H9 (cell line): ENCODE measurements around the gene PLCL1. TPM values are rescaled to one million over a fixed set of nuclear protein-coding genes. Genes with fewer than 3 reads are reported as not detected.

Experiments
- DNase-seq: peaks from one replicate; pipeline ENCODE4 v3.0.0-alpha.2; 2017
- H2AFZ ChIP-seq: one replicate; pipeline ENCODE4 v1.6.1; 2013; ENCODE audit warnings: mild to moderate bottlenecking, low read length, control low read depth, moderate library complexity
- H2AK5ac ChIP-seq: 2 replicates; pipeline ENCODE4 v1.6.1; 2013; ENCODE audit warnings: low read length, control low read depth, mixed read lengths; ENCODE audit not compliant: insufficient read length
- H2BK120ac ChIP-seq: one replicate; pipeline ENCODE4 v1.6.1; 2013; ENCODE audit warnings: low read depth, mild to moderate bottlenecking, low read length, control low read depth, inconsistent platforms; ENCODE audit not compliant: poor library complexity, severe bottlenecking
- H2BK12ac ChIP-seq: 2 replicates; pipeline ENCODE4 v1.6.1; 2013; ENCODE audit warnings: low read length, control low read depth, mixed read lengths, low read depth; ENCODE audit not compliant: insufficient read length
- H2BK15ac ChIP-seq: 2 replicates; pipeline ENCODE4 v1.6.1; 2013; ENCODE audit warnings: low read depth, low read length, control low read depth
- H2BK20ac ChIP-seq: one replicate; pipeline ENCODE4 v1.6.1; 2013; ENCODE audit warnings: low read depth, mild to moderate bottlenecking, low read length, control low read depth, inconsistent platforms; ENCODE audit not compliant: poor library complexity, severe bottlenecking
- H2BK5ac ChIP-seq: 2 replicates; pipeline ENCODE4 v1.6.1; 2013; ENCODE audit warnings: low read length, control low read depth, mixed read lengths; ENCODE audit not compliant: insufficient read length
- H3K14ac ChIP-seq: 2 replicates; pipeline ENCODE4 v1.6.1; 2013; ENCODE audit warnings: low read length, control low read depth; ENCODE audit not compliant: insufficient read depth
- H3K18ac ChIP-seq: 2 replicates; pipeline ENCODE4 v1.6.1; 2013; ENCODE audit warnings: low read depth, mild to moderate bottlenecking, mixed read lengths, low read length, control low read depth; ENCODE audit not compliant: insufficient read length
- H3K23ac ChIP-seq: 2 replicates; pipeline ENCODE4 v1.6.1; 2013; ENCODE audit warnings: low read length, control low read depth, mixed read lengths, low read depth; ENCODE audit not compliant: insufficient read length
- H3K23me2 ChIP-seq: 2 replicates; pipeline ENCODE4 v1.6.1; 2013; ENCODE audit warnings: low read depth, mild to moderate bottlenecking, mixed read lengths, low read length, control low read depth; ENCODE audit not compliant: insufficient read length, poor library complexity, severe bottlenecking
- H3K27ac ChIP-seq: 2 replicates; pipeline ENCODE4 v1.5.1; 2013; ENCODE audit warnings: low read length, control low read depth, mixed read lengths, low read depth; ENCODE audit not compliant: insufficient read length
- H3K27me3 ChIP-seq: 2 replicates; pipeline ENCODE4 v1.6.1; 2013; ENCODE audit warnings: low read length, control low read depth, inconsistent platforms; ENCODE audit not compliant: insufficient read depth
- H3K4ac ChIP-seq: 2 replicates; pipeline ENCODE4 v1.6.1; 2013; ENCODE audit warnings: low read depth, mild to moderate bottlenecking, control low read depth, inconsistent platforms, low read length, moderate library complexity
- H3K4me1 ChIP-seq: 2 replicates; pipeline ENCODE4 v1.6.1; 2013; ENCODE audit warnings: low read length, control low read depth, inconsistent platforms; ENCODE audit not compliant: insufficient read depth
- H3K4me2 ChIP-seq: 2 replicates; pipeline ENCODE4 v1.6.1; 2013; ENCODE audit warnings: low read length, control low read depth, mixed read lengths; ENCODE audit not compliant: insufficient read length, insufficient read depth
- H3K56ac ChIP-seq: 2 replicates; pipeline ENCODE4 v1.6.1; 2013; ENCODE audit warnings: low read depth, mild to moderate bottlenecking, mixed read lengths, low read length, control low read depth; ENCODE audit not compliant: insufficient read length
- H3K79me1 ChIP-seq: 2 replicates; pipeline ENCODE4 v1.6.1; 2013; ENCODE audit warnings: low read depth, mild to moderate bottlenecking, moderate library complexity, low read length, control low read depth, inconsistent platforms; ENCODE audit not compliant: insufficient read depth, poor library complexity, severe bottlenecking
- H3K79me2 ChIP-seq: 2 replicates; pipeline ENCODE4 v1.6.1; 2013; ENCODE audit warnings: low read length, control low read depth, inconsistent platforms; ENCODE audit not compliant: insufficient read depth
- H3K9ac ChIP-seq: 2 replicates; pipeline ENCODE4 v1.6.1; 2013; ENCODE audit warnings: low read length, control low read depth, mixed read lengths; ENCODE audit not compliant: insufficient read length; ENCODE audit errors: extremely low read depth
- H3K9me3 ChIP-seq: one replicate; pipeline ENCODE4 v1.6.1; 2013; ENCODE audit warnings: low read depth, low read length, inconsistent platforms; ENCODE audit not compliant: control insufficient read depth
- H3T11ph ChIP-seq: one replicate; pipeline ENCODE4 v1.6.1; 2013; ENCODE audit warnings: mild to moderate bottlenecking, low read length, control low read depth, inconsistent platforms
- H4K20me1 ChIP-seq: one replicate; pipeline ENCODE4 v1.6.1; 2013; ENCODE audit not compliant: control insufficient read depth, insufficient read length, insufficient read depth
- H4K5ac ChIP-seq: 2 replicates; pipeline ENCODE4 v1.6.1; 2013; ENCODE audit warnings: low read depth, mild to moderate bottlenecking, mixed read lengths, low read length, control low read depth; ENCODE audit not compliant: insufficient read length
- H4K8ac ChIP-seq: replicated peaks from 2 replicates; pipeline ENCODE4 v1.6.1; 2013; ENCODE audit warnings: low read length, control low read depth, mixed read lengths, low read depth; ENCODE audit not compliant: insufficient read length
- H4K91ac ChIP-seq: 2 replicates; pipeline ENCODE4 v1.6.1; 2013; ENCODE audit warnings: low read depth, mild to moderate bottlenecking, moderate library complexity, mixed read lengths, low read length, control low read depth; ENCODE audit not compliant: insufficient read length
- H3K27ac Mint-ChIP-seq, 3 experiments: 2 replicates in 2 of 3; 3 replicates in 1 of 3; pipeline ENCODE4 v1.8.0; 2020 to 2021; ENCODE audit warnings: mixed read lengths in 3 of 3, mild to moderate bottlenecking in 1 of 3, moderate library complexity in 1 of 3
- H3K27me3 Mint-ChIP-seq: 2 replicates; pipeline ENCODE4 v1.8.0; 2021; ENCODE audit warnings: low read depth, mild to moderate bottlenecking, moderate library complexity, mixed read lengths
- H3K36me3 Mint-ChIP-seq, 3 experiments: 2 replicates in 2 of 3; 3 replicates in 1 of 3; pipeline ENCODE4 v1.8.0; 2020 to 2021; ENCODE audit warnings: low read depth in 3 of 3, mixed read lengths in 3 of 3; ENCODE audit not compliant: insufficient read depth in 1 of 3
- H3K4me1 Mint-ChIP-seq, 2 experiments: 2 replicates each; pipeline ENCODE4 v1.8.0; 2020; ENCODE audit warnings: mixed read lengths in 2 of 2
- H3K4me3 Mint-ChIP-seq, 2 experiments: 2 replicates in 1 of 2; 3 replicates in 1 of 2; pipeline ENCODE4 v1.8.0; 2020 to 2021; ENCODE audit warnings: mild to moderate bottlenecking in 2 of 2, mixed read lengths in 2 of 2, moderate library complexity in 1 of 2
- H3K9me3 Mint-ChIP-seq, 2 experiments: 2 replicates in 1 of 2; 3 replicates in 1 of 2; pipeline ENCODE4 v1.8.0; 2020; ENCODE audit warnings: mild to moderate bottlenecking in 2 of 2, mixed read lengths in 2 of 2, moderate library complexity in 1 of 2
- CTCF ChIP-seq: fragments of 200-600 bp; sonication (generic); conservative IDR thresholded peaks from 3 replicates; pipeline ENCODE4 v1.8.0; 2021; ENCODE audit warnings: antibody characterized with exemption, mild to moderate bottlenecking
- WGBS: extraction: QIAGEN DNeasy Blood & Tissue Kit; methylation state at CpG from one replicate; pipeline ENCODE4 v1.1.7; 2013; ENCODE audit warnings: missing lambda C conversion rate, low lambda C conversion rate, mixed read lengths; ENCODE audit not compliant: insufficient read length; ENCODE audit errors: extremely low coverage; 5-methylcytosine and 5-hydroxymethylcytosine counted together
- total RNA-seq: library from RNA; stranded (reverse); gene quantifications from 2 replicates; pipeline ENCODE4 v1.2.1, GENCODE V29; 2021

PLCL1 gene
- total RNA-seq, 1 experiment from 2014 or later, result 0.04 TPM

- H2AFZ ChIP-seq, result no peak overlapping the region
- TF ChIP-seq CTCF, result no peak
Observed at GRCh38 chr2:197838579-197838978, 34.2 kb downstream of the PLCL1 start.

More at GRCh38 chr2:197838579-197838978, 34.2 kb downstream of the PLCL1 start:
- no peaks in the 10 kb centered on the region for H3K9me3 ChIP-seq
- WGBS, result no CpG with 5 or more reads among the region's 2 CpGs
- H3K4ac ChIP-seq, result no peak overlapping the region
- H3K4me2 ChIP-seq, result no peak overlapping the region
- H3K14ac ChIP-seq, result no peak overlapping the region
- H3K4me1 ChIP-seq, result no peaks in the 10 kb centered on the region
- no peak for DNase-seq
- no peak overlapping the region for H3K56ac ChIP-seq
- H3K79me2 ChIP-seq, result no peaks in the 10 kb centered on the region
- Mint-ChIP-seq H3K4me3 (no peak overlapping the region), H3K4me1 (no peaks in the 10 kb centered on the region), H3K27ac (no peak overlapping the region), H3K27me3 (peaks cover 1% of the 10 kb centered on the region; the same call in 1 of the 2 replicates), H3K36me3 (no peaks in the 10 kb centered on the region), H3K9me3 (peaks cover 0 to 3% of the 10 kb centered on the region in 2 experiments; a peak in 3 of 5 replicates)
- H3K9ac ChIP-seq, result no peak overlapping the region
- no peak overlapping the region for H2BK5ac ChIP-seq
- H2AK5ac ChIP-seq, result no peak overlapping the region
- H2BK120ac ChIP-seq, result no peak overlapping the region
- no peak overlapping the region for H3K27ac ChIP-seq
- H4K8ac ChIP-seq, result no peak overlapping the region
- no peak overlapping the region for H3K23ac ChIP-seq
- no peaks in the 10 kb centered on the region for H3K27me3 ChIP-seq
- H2BK12ac ChIP-seq, result no peak overlapping the region
- H2BK20ac ChIP-seq, result no peak overlapping the region
- H4K20me1 ChIP-seq, result no peaks in the 10 kb centered on the region
- no peak overlapping the region for H4K5ac ChIP-seq
- H3T11ph ChIP-seq, result no peak overlapping the region
- no peak overlapping the region for H3K18ac ChIP-seq
- no peaks in the 10 kb centered on the region for H3K79me1 ChIP-seq
- H2BK15ac ChIP-seq, result no peak overlapping the region
- no peaks in the 10 kb centered on the region for H3K23me2 ChIP-seq
- no peak overlapping the region for H4K91ac ChIP-seq
